WTC11 (cell line): ENCODE results near the gene EMC8.

Experiments used
- ATF3 ChIP-seq: sonication (generic); formaldehyde crosslinking; conservative IDR thresholded peaks from 2 replicates; pipeline ENCODE4 v1.8.1; 2022; ENCODE audit warnings: mild to moderate bottlenecking, missing genetic modification reagents
- CREM ChIP-seq: sonication (generic); formaldehyde crosslinking; IDR thresholded peaks from 2 replicates; pipeline ENCODE4 v1.8.1; 2022; ENCODE audit warnings: mild to moderate bottlenecking, missing genetic modification reagents, moderate library complexity
- ELF4 ChIP-seq: sonication (generic); formaldehyde crosslinking; IDR thresholded peaks from 2 replicates; pipeline ENCODE4 v1.8.1; 2022; ENCODE audit warnings: low read depth, mild to moderate bottlenecking, moderate library complexity, missing genetic modification reagents
- ESRRA ChIP-seq: sonication (generic); formaldehyde crosslinking; IDR thresholded peaks from 2 replicates; pipeline ENCODE4 v1.8.1; 2022; ENCODE audit warnings: mild to moderate bottlenecking, missing genetic modification reagents, borderline replicate concordance
- ETV6 ChIP-seq: sonication (generic); formaldehyde crosslinking; IDR thresholded peaks from 2 replicates; pipeline ENCODE4 v1.8.1; 2022; ENCODE audit warnings: mild to moderate bottlenecking, missing genetic modification reagents
- NFE2L1 ChIP-seq: sonication (generic); formaldehyde crosslinking; IDR thresholded peaks from 2 replicates; pipeline ENCODE4 v1.8.1; 2023; ENCODE audit warnings: missing genetic modification reagents
- NFYB ChIP-seq: sonication (generic); formaldehyde crosslinking; conservative IDR thresholded peaks from 2 replicates; pipeline ENCODE4 v1.8.0; 2022; ENCODE audit warnings: low read depth, missing genetic modification reagents
- NR3C1 ChIP-seq: sonication (generic); formaldehyde crosslinking; conservative IDR thresholded peaks from 2 replicates; pipeline ENCODE4 v1.8.1; 2023; ENCODE audit warnings: low read depth, mild to moderate bottlenecking, missing genetic modification reagents
- SP1 ChIP-seq: sonication (generic); formaldehyde crosslinking; conservative IDR thresholded peaks from 2 replicates; pipeline ENCODE4 v1.8.1; 2022; ENCODE audit warnings: missing genetic modification reagents
- USF1 ChIP-seq: sonication (generic); formaldehyde crosslinking; IDR thresholded peaks from 2 replicates; pipeline ENCODE4 v1.8.0; 2022; ENCODE audit warnings: mild to moderate bottlenecking, missing genetic modification reagents
- USF2 ChIP-seq: sonication (generic); formaldehyde crosslinking; IDR thresholded peaks from 2 replicates; pipeline ENCODE4 v1.8.1; 2023; ENCODE audit warnings: mild to moderate bottlenecking, missing genetic modification reagents, moderate library complexity
- ZNF425 ChIP-seq: fragments of 250-450 bp; sonication (Bioruptor Pico); conservative IDR thresholded peaks from 2 replicates; pipeline ENCODE4 v1.9.0; 2021; ENCODE audit warnings: mild to moderate bottlenecking
- TF ChIP-seq, protein P1 (sequence below): fragments of 200-600 bp; IDR thresholded peaks from 2 replicates; pipeline ENCODE4 v1.8.0; 2022; ENCODE audit warnings: antibody characterized with exemption

- TF ChIP-seq, protein P1, sequence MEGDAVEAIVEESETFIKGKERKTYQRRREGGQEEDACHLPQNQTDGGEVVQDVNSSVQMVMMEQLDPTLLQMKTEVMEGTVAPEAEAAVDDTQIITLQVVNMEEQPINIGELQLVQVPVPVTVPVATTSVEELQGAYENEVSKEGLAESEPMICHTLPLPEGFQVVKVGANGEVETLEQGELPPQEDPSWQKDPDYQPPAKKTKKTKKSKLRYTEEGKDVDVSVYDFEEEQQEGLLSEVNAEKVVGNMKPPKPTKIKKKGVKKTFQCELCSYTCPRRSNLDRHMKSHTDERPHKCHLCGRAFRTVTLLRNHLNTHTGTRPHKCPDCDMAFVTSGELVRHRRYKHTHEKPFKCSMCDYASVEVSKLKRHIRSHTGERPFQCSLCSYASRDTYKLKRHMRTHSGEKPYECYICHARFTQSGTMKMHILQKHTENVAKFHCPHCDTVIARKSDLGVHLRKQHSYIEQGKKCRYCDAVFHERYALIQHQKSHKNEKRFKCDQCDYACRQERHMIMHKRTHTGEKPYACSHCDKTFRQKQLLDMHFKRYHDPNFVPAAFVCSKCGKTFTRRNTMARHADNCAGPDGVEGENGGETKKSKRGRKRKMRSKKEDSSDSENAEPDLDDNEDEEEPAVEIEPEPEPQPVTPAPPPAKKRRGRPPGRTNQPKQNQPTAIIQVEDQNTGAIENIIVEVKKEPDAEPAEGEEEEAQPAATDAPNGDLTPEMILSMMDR: no peak
- TF ChIP-seq ESRRA (no peak), USF1 (CRISPR knock-in tag) (no peak), SP1 (CRISPR knock-in tag) (no peak), NR3C1 (CRISPR knock-in tag) (no peak), ETV6 (no peak), NFYB (CRISPR knock-in tag) (no peak), ATF3 (CRISPR knock-in tag) (no peak), CREM (CRISPR knock-in tag) (no peak), USF2 (CRISPR knock-in tag) (no peak), ELF4 (CRISPR knock-in tag) (no peak), NFE2L1 (CRISPR knock-in tag) (no peak), ZNF425 (CRISPR knock-in tag) (no peak)
Measured at GRCh38 chr16:85780281-85780680, 19.1 kb downstream of the EMC8 start.
